ENCODE data around the gene GRIK4.
"Not testable (repeated sequence)": the region's sequence is repeated elsewhere in the genome, so short reads cannot be mapped to it uniquely, and the experiment has no call there.

GRIK4 gene, protein sequence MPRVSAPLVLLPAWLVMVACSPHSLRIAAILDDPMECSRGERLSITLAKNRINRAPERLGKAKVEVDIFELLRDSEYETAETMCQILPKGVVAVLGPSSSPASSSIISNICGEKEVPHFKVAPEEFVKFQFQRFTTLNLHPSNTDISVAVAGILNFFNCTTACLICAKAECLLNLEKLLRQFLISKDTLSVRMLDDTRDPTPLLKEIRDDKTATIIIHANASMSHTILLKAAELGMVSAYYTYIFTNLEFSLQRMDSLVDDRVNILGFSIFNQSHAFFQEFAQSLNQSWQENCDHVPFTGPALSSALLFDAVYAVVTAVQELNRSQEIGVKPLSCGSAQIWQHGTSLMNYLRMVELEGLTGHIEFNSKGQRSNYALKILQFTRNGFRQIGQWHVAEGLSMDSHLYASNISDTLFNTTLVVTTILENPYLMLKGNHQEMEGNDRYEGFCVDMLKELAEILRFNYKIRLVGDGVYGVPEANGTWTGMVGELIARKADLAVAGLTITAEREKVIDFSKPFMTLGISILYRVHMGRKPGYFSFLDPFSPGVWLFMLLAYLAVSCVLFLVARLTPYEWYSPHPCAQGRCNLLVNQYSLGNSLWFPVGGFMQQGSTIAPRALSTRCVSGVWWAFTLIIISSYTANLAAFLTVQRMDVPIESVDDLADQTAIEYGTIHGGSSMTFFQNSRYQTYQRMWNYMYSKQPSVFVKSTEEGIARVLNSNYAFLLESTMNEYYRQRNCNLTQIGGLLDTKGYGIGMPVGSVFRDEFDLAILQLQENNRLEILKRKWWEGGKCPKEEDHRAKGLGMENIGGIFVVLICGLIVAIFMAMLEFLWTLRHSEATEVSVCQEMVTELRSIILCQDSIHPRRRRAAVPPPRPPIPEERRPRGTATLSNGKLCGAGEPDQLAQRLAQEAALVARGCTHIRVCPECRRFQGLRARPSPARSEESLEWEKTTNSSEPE

DNA sequence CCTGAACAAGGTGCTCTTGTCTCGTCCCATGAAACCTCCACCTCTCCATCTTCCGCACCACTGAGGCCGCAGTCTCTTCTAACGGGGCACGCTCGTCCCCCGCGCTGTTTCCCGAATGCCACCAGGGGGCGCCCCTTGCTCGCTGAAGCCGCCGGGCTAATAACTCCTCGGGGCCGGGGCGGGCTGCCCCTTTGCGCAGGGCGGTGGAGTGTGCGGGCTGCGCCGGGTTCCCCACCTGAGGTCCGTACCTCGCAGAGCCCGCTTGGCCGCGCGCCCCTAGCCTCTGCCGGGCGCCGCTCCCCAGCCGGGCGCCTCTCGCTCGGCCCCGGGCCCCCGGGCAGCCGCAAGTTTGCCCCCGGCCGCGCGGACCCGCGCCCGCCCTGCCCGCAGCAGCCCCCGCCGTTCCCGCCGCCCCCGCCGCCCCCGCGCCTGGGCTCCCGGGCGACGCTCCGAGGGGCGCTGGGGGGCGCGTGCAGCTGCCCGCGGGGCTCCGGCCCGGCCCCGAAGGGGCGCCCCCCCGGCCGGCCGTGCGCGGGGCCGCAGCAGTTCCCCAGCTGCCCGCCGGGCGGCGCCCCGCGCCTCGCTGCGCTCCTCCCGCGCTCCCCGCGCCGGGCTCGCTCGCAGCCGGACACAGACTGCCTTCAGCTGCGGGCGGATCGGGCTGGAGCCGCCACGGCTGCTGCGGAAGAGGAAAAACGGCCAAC is at the start of gene GRIK4:
GRIK4 (plus strand) TSS at position 633 of the 704 bp plus-strand sequence. CDS start 148,571 bp downstream, outside the sequence.
- DNase-seq (ENCODE audit: low read depth in 1 of 2, low spot score in 1 of 2): peak; percentile 58 to 74

DNA sequence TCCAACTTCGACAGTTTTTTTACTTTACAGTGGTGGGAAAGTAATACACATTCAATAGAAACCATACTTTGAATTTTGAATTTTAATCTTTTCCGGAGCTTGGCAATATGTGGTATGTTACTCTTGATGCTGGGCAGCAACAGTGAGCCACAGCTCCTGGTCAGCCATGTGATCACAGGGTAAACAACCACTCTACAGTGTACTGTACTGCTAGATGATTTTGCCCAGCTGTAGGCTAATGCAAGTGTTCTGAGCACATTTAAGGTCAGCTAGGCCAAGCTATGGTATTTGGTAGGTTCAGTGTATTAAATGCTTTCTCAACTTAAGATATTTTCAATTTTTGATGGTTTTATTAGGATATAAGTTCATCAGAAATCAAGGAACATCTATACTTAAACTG is 48.7 kb upstream of the GRIK4 start:
- no peak for DNase-seq (ENCODE audit: low read depth in 1 of 2, low spot score in 1 of 2)

DNA sequence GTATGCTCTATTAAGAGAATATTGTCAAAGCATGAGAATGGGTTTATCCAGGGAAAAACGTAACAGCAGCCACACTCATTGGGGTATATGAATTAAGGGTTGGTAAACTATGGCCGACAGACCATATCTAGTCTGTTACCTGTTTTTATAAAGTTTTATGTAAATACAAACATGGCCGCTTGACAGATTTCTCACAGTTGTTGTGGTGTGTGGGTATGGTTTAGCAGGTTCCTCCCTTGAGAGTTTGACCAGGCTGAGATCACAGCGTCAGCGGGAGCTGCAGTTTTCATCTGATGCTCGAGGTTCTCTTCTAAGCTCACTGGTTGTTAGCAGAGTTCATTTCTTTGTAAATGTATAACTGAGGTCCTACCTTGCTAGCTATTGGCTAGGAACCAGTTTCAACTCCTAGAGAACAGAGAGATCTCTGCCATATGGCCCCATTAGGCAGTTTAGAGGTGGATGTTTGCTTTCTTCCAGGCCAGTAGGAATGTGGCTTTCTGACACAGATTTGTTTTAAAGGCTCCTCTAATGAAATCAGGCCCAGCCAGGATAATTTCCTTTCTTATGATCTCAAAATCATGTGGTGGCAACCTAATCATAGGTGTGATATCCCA is 45.5 kb upstream of the GRIK4 start:
- DNase-seq (ENCODE audit: low read depth in 1 of 2, low spot score in 1 of 2): no peak

DNA sequence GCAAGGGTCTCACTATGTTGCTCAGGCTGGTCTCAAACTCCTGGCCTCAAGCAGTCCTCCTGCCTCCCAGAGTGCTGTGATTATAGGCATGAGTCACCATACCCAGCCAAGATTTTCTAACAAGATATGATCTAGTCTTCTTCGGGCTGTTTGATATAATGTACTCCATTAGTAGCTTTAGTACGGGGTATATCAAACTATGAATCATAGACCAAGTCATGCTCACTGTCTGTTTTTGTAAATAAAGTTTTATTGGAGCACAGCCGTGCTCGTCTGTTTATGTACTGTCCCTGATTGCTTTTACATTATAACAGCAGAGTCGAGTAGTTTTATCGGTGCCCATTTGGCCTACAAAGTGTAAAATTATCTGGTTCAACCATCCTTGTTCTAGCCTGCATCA is 43.9 kb upstream of the GRIK4 start:
- DNase-seq (ENCODE audit: low read depth in 1 of 2, low spot score in 1 of 2): no peak

DNA sequence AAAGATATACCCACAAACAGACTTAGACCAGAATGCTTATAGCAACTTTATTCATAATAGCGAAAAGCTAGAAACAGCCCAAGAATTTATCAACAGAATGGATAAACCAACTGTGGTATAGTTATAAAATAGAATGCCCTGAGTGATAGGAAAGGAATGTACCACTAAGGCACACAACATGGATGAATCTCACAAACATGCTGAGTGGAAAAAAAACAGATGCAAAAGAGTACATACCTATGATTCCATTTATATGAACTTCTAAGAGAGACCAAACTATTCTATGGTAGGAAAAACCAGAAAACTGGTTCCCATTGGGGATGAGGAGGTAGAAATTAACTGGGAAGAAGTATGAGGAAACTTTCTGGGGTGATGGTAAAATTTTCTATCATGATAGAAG is 40.4 kb upstream of the GRIK4 start:
- DNase-seq (ENCODE audit: low read depth in 1 of 2, low spot score in 1 of 2): no peak

DNA sequence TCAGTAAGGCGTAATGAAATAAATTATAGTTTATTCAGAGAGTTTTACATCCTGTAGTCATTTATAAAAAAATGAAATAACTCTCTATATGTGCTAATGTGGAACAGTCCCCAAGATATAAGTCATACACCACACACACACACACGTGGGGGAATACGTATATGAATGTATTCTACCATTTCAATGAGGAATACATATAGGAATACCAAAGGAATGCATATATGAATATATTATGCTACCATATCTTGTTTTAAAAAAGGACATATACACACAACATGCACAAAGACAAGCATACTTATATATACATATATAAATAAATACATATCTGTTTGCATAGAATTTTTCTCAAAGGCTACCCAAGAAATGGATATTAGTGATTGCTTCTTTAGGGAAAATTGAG is 39.6 kb upstream of the GRIK4 start:
- DNase-seq (ENCODE audit: low read depth in 1 of 2, low spot score in 1 of 2): no peak

DNA sequence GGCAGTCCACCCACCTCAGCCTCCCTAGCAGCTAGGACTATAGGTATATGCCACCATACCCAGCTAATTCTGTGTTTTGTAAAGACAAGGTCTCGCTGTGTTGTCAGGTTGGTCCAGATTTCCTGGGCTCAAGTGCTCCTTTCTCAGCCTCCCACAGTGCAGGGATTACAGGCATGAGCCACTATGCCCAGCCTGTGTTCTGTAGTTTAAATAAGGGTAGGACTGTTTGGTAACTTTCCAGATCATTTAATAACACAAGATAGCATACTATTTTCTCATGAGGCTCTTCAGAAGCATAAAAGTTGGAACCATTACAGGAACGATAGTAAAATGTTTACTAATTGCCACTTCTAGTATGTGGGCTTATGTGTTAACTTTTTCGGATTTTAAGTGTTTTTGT is 38.0 kb upstream of the GRIK4 start:
- no peak for DNase-seq (ENCODE audit: low read depth in 1 of 2, low spot score in 1 of 2)

DNA sequence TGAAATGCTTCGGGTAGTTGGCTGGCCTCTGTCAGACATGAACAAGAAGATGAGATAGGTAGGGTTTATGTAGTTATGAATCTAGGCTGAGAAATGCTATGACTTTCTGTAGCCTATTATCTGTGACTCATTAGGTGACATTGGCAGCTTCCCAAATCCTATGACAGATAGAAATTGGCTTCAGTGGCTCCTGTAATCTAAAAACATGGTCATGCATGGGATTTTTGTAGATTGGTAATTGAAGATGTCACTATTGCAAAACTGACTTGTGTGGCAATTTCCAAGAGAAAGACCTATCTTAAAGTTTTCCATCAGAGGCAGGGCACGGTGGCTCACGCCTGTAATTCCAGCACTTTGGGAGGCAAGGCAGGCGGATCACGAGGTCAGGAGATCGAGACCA is 29.4 kb upstream of the GRIK4 start:
- no peak for DNase-seq (ENCODE audit: low read depth in 1 of 2, low spot score in 1 of 2)

DNA sequence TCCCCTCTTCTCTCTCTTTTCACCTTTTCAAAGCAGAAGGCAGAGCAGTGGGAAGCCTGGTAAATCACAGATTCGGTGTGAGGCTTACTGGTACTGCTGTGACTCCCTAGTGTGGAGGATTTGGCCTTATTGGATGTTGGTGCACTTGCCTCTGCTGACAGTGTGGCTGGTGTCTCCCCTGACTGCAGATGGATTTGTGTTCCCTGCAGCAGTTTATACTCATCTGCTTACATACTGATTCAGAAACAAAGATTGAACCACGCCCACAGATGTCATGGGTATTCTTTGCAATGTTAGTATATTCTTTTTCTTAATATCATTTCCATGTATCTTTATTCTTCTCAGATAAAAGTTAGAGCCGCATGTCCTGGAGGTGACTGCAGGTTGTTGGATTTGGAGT is 26.8 kb upstream of the GRIK4 start:
- no peak for DNase-seq (ENCODE audit: low read depth in 1 of 2, low spot score in 1 of 2)

DNA sequence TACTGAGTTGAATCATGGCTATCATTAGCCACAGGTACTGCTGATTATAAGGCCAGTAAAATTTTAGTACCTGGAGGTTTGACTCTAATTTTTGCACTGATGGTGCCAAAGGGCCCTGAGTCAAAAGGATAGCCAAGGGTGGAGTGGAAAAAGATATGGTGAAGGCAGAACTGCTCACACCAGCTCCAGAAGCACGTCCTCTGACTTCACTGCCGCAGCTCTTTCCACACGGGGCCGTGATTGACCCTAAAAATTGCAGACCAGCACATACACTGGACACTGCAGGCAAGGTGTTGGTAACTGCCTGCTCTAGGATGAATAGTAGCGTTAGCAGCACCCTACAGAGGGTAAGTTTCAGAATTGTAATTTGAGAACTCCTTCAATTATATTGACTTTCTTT is 25.4 kb upstream of the GRIK4 start:
- no peak for DNase-seq (ENCODE audit: low read depth in 1 of 2, low spot score in 1 of 2)

DNA sequence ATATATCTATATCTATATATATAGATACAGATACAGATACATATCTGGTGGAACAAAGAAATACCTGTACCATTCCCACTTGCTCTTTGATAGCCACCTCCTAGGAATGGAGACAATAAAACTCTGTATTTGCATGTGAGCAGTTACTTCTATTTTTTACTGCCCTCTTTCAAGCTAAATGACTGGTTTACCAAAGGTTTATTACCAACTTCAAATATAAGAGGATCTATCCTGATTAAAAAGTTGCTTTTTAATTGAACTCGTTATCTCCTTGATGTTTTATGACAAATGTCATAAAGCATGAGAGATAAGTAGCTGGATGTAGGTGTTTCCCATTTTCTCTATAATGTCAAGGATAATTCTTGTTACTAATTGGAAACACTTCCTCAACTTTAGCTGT is 21.7 kb upstream of the GRIK4 start:
- no peak for DNase-seq (ENCODE audit: low read depth in 1 of 2, low spot score in 1 of 2)

DNA sequence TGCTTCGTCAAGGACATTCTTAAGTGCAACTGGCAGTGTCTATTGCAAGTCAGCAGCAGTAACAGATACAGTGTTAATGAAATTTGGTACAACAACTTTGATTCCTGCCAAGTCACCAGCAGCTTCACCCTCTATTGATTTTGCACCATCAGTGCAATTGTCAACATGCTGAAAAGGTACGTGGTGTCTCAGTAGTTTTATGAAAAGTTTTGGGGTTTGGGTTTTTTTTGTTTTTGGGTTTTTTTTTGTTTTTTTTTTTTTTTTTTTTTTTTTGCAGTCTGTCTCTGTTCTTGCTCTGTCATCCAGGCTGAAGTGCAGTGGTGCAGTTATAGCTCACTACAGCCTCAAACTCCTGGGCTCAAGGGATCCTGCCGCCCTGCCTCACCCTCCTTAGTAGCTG is 19.1 kb upstream of the GRIK4 start:
- no peak for DNase-seq (ENCODE audit: low read depth in 1 of 2, low spot score in 1 of 2)

DNA sequence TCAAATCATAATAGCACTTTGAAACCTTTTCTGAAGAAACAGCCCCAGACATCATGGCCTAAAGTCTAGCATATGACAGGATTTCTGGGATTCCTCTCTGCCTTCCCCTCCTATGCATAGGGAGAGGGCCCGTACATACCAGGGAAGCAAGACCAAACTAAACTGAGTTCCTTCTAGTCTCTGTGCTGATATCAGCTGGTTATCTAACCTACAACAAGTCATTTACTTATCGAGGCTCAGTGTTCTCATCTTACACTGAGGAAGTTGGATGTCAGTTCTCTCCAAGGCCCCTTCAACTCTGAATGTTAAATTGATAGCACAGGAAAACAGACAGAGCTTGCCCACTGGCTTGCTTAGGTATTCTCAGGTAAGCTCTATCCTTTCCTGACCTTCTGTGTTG is 17.0 kb upstream of the GRIK4 start:
- DNase-seq (ENCODE audit: low read depth in 1 of 2, low spot score in 1 of 2): no peak

DNA sequence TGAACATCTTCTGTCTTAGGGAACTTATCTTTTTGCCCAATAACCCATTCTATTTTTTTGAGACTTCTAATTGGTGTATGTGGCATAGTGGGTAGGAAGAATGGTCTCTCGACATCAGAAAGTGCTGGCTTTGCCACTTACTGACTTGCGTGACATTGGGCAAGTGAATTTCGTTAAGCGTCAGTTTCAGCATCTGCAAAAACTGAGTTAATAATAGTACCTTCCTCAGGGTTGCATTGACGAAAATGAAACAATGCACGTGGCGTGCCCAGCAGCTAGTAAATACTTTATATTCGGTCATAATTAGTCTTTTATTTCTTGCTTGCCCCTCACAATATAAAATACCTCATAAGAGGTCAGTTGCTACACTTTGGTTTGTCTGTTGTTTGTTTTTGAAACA is 12.5 kb upstream of the GRIK4 start:
- no peak for DNase-seq (ENCODE audit: low read depth in 1 of 2, low spot score in 1 of 2)

DNA sequence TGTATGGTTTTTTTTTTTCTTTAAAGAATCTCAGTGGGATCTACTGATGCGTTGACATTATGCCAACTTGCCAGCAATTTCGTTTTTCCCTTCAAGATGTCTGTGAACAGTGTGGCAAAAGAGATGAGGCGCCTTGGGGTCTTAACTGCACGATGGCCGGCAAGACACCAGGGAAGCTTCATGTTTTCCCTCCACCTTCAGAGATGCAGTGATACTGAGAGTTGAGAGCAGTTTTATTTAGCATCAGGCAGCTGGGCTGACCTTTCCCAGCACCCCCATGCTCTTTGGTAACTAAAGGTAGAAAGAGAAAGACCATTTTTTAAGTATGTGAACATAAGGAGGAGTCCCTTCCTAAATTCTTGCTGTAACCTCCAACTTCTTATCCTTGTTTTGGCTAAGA is 11.7 kb upstream of the GRIK4 start:
- DNase-seq (ENCODE audit: low read depth in 1 of 2, low spot score in 1 of 2): no peak

DNA sequence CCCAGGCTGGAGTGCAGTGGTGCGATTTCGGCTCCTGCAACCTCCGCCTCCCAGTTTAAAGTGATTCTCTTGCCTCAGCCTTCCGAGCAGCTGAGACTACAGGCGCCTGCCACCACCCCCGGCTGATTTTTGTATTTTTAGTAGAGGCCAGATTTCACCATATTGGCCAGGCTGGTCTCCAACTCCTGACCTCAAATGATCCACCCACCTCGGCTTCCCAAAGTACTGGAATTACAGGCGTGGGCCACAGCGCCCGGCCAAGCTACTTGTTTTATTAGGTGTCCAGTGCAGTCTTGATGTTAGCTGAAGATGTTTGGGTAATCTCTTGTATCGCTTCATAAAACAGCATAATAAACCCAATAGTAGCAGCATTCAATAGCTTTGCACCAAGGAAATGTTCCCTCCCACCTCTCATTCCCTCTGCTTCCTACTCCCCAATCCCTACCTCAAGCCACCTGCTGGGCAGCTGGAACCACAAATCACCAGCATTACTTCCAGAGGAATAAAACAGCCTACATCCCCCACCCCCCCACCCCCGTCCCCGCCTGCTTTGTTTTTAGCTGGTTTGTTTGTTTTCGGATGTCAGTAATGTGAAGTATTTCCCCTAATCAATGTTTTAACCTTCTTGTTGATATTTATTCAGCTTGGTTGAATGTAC is 11.0 kb upstream of the GRIK4 start:
- DNase-seq (ENCODE audit: low read depth in 1 of 2, low spot score in 1 of 2): no peak

DNA sequence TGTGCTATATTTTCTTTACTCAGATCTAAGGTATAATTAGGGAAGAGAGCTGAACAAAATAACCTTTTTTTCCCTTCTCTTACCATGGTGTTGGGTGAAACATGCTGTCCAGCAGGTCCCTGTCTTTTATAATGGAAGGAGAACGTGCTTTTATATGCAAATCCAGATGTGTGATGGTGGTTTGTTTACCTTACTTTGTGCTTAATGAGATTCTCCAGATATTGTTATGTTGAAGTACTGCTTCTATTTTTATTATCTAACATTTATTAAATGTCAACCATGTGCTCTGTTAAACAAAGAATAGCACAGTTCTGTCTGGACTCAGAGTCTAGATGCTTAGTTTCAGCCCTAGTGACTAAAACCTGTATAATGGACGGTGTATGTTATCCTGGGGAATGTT is 10.1 kb upstream of the GRIK4 start:
- DNase-seq (ENCODE audit: low read depth in 1 of 2, low spot score in 1 of 2): no peak

DNA sequence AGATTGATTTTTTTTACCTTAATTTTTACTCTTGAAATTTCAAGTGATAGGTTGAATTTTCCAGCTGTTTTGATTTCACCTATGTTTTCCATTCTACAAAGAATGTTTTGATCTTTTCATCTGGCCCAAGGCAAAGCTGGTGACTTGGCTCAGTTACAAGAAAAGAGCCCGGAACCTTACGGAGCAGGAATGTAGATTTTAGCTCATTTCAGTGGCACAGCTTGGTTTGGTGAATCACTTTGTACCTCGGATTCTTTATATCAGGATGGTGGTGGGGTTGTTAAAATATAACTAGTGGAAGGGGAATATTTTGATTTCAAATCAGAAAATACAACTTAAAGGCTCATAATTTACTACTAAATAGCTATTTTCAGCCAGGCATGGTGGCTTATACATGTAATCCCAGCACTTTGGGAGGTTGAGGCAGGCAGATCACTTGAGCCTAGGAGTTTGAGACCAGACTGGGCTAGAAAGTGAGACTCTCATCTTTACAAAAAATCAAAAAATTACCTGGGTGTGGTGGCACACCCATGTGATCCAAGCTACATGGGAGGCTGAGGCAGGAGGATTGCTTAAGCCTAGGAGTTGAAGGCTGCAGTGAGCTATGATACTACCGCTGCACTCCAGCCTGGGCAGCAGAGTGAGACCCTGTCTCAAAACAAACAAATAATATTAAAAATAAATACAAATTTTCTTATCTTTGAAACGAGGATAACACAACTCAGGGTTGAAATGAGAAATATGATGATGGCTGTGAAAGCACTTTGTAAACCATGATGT is 9.4 kb upstream of the GRIK4 start:
- no peak for DNase-seq (ENCODE audit: low read depth in 1 of 2, low spot score in 1 of 2)

DNA sequence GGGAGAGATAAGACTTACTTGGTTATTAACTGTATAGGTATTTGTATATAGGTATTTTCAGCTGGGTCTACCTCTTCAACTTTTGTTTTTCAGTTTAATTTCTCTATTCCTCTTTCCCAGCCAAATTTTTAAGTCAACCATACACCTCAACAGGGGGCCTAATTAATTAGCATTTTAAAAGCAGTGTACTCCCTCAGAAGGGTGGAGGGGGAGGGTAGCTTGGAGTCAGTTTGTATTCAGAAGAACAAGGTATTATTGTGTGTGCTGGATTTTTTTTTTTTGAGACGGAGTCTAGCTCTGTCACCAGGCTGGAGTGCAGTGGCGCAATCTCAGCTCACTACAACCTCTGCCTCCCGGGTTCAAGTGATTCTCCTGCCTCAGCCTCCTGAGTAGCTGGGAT is 8.0 kb upstream of the GRIK4 start:
- DNase-seq (ENCODE audit: low read depth in 1 of 2, low spot score in 1 of 2): not testable (repeated sequence)

All from activated CD4-positive, alpha-beta T cell treated with anti-CD3 and anti-CD28 coated beads, Interleukin-2, amount 50 U/mL, for 24 hours (primary cell).